HG03103 (cell line): ENCODE data around the gene RBP3.

Experiments used
- ATAC-seq: cut with Tn5 transposase; IDR thresholded peaks from one replicate; pipeline ENCODE4 v1.9.1; 2021; ENCODE audit warnings: low read depth; ENCODE audit not compliant: unreplicated experiment

Gene RBP3

GRCh38 chr10:47388879-47389278 lies 40.7 kb downstream of the RBP3 start:
- ATAC-seq, result no peak

- no peak for ATAC-seq
Observed at GRCh38 chr10:47389619-47390018, 41.5 kb downstream of the RBP3 start.

GRCh38 chr10:47396311-47396717 lies 48.2 kb downstream of the RBP3 start:
- ATAC-seq, result no peak

GRCh38 chr10:47397256-47397655 lies 49.1 kb downstream of the RBP3 start:
- no peak for ATAC-seq

GRCh38 chr10:47400251-47400650 lies 52.1 kb downstream of the RBP3 start:
- no peak for ATAC-seq

GRCh38 chr10:47400786-47401185 lies 52.6 kb downstream of the RBP3 start:
- no peak for ATAC-seq

- no peak for ATAC-seq
Observed at GRCh38 chr10:47401210-47401609, 53.0 kb downstream of the RBP3 start.

- no peak for ATAC-seq
Observed at GRCh38 chr10:47401874-47402640, 53.9 kb downstream of the RBP3 start.

- ATAC-seq, result no peak
Observed at GRCh38 chr10:47402641-47403301, 54.6 kb downstream of the RBP3 start.

GRCh38 chr10:47403446-47404318 lies 55.5 kb downstream of the RBP3 start:
- ATAC-seq, result no peak

GRCh38 chr10:47404446-47404845 lies 56.3 kb downstream of the RBP3 start:
- ATAC-seq, result no peak

GRCh38 chr10:47404937-47405336 lies 56.8 kb downstream of the RBP3 start:
- no peak for ATAC-seq

- ATAC-seq, result no peak
Observed at GRCh38 chr10:47405857-47406547, 57.8 kb downstream of the RBP3 start.

GRCh38 chr10:47406548-47406869 lies 58.3 kb downstream of the RBP3 start:
- ATAC-seq, result no peak

GRCh38 chr10:47406870-47407691 lies 58.9 kb downstream of the RBP3 start:
- no peak for ATAC-seq
